ENCODE measurements around the gene NMT1. TPM values are rescaled to one million over a fixed set of nuclear protein-coding genes. Genes with fewer than 3 reads are reported as not detected.
A peak's percentile ranks its signal among the peaks of the same experiment; 100 is the strongest.

The NMT1 gene
- total RNA-seq, 6 experiments from 2014 or later, result 50.8 to 76.7 (median 72.0) TPM

DNA sequence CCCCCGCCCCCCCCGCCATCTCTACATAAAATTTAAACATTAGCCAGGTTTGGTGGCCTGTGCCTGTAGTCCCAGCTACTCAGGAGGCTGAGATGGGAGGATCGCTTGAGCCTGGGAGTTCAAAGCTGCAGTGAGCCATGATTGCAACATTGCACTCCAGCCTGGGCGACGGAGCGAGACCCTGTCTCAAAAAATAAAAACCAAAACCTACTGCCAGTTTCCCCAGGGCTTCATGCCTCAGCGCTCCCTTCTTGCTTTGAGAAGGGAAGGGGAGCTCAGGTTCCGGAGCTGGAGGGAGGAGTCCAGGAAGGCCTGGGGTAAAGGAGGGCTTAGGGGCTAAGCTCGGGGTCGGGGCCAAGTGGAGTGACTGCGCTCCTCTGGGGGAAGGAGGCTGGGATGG is 50.7 kb downstream of the NMT1 start:
- Histone ChIP-seq H3K4me3 (no peak overlapping the region), H3K27me3 (no peaks in the 10 kb centered on the region), H3K4me1 (peaks cover 0 to 4% (median 0%) of the 10 kb centered on the region in 4 donors), H3K36me3 (peaks cover 0 to 14% (median 5%) of the 10 kb centered on the region in 4 donors), H3K27ac (no peak overlapping the region), H3K9me3 (no peaks in the 10 kb centered on the region)
- 90% methylated on average over 3 of the region's 11 CpGs for WGBS (ENCODE audit: insufficient coverage, low coverage, low lambda C conversion rate, missing lambda C conversion rate)
- ATAC-seq (no peak), DNase-seq (no peak)
- TF ChIP-seq POLR2A (IDR thresholded peaks at IDR 0.05) (no peak), CTCF (IDR thresholded peaks at IDR 0.05) (no peak)
- intact Hi-C loops (cut with DNase I), result loop anchor here in 1 of 2 donors (10.0 kb wide), 1 partner anchor 337 kb away; no protein-coding TSS in a partner anchor

DNA sequence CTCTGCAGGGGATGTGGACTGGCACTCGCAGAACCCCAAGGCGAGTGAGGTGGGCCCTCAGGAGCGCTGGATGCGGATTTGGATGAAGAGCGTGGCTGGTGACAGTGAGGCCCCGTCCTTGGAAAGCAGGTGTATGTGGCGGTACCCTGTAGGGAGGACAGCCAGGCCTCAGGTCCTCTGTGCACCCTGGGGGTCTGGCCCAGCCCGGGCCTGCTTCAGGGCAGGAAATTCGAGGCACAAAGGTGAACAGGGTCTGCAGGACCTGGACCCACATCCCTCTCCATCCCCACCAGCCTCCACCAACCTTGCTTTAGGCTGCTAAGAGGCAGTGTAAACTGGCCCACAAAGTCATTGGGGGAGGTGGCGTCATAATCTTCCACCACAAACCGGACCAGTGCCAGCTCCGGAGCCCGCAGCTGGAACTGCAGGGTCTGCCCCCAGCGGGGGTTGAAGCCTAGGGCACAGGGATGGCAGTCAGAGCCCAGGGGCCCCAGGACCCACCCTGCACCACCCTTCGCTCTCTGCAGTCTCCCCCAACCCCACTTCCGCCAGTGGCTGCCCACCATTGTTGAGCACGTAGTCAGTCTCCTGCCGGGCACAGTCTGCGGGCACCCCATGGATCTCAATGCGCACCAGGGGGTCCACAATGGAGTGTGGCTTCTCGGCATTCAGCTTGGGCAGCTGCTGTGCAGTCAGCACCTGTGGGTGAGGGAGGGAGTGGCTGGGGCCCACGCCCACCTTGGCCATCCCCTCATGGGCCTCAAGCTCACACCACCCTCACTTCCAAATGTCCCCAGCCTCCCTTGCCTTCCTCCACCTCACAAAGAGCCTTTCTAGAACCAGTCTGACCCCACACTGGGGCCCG is 51.7 kb downstream of the NMT1 start:
- Histone ChIP-seq H3K9me3 (no peaks in the 10 kb centered on the region), H3K36me3 (peaks cover 0 to 5% (median 0%) of the 10 kb centered on the region in 4 donors), H3K27ac (no peak overlapping the region), H3K4me3 (no peak overlapping the region), H3K27me3 (no peaks in the 10 kb centered on the region), H3K4me1 (peaks cover 0 to 4% (median 0%) of the 10 kb centered on the region in 4 donors)
- DNase-seq, result peak in 1 of 3 donors; percentile 43
- TF ChIP-seq POLR2A (IDR thresholded peaks at IDR 0.05) (no peak), CTCF (IDR thresholded peaks at IDR 0.05) (no peak)
- intact Hi-C loops (cut with DNase I), result loop anchor here in 1 of 2 donors (10.0 kb wide), 1 partner anchor 338 kb away; no protein-coding TSS in a partner anchor
- no peak for ATAC-seq
- WGBS (ENCODE audit: insufficient coverage, low coverage, low lambda C conversion rate, missing lambda C conversion rate), result 90% methylated on average over 2 of the region's 23 CpGs

- Histone ChIP-seq H3K27ac (no peak overlapping the region), H3K27me3 (no peaks in the 10 kb centered on the region), H3K4me1 (peaks cover 0 to 4% (median 0%) of the 10 kb centered on the region in 4 donors), H3K9me3 (no peaks in the 10 kb centered on the region), H3K4me3 (no peak overlapping the region), H3K36me3 (no peaks in the 10 kb centered on the region)
- no peak for TF ChIP-seq POLR2A (IDR thresholded peaks at IDR 0.05)
- no peak for TF ChIP-seq CTCF (IDR thresholded peaks at IDR 0.05)
- ATAC-seq (peak in 1 of 4 donors; percentile 3), DNase-seq (no peak)
- no CpG with 5 or more reads among the region's 9 CpGs for WGBS (ENCODE audit: insufficient coverage, low coverage, low lambda C conversion rate, missing lambda C conversion rate)
- intact Hi-C loops (cut with DNase I), result loop anchor here in 1 of 2 donors (10.0 kb wide), 1 partner anchor 339 kb away; no protein-coding TSS in a partner anchor
Observed at GRCh38 chr17:45113424-45113754, 52.3 kb downstream of the NMT1 start.

GRCh38 chr17:45114117-45114932 is 53.2 kb downstream of the NMT1 start:
- H3K27ac ChIP-seq, result no peak overlapping the region
- intact Hi-C loops (cut with DNase I), result loop anchor here in 1 of 2 donors (10.0 kb wide), 1 partner anchor 340 kb away; no protein-coding TSS in a partner anchor
- ATAC-seq, result no peak
- H3K36me3 ChIP-seq, result no peaks in the 10 kb centered on the region
- TF ChIP-seq CTCF (IDR thresholded peaks at IDR 0.05) (no peak), POLR2A (IDR thresholded peaks at IDR 0.05) (no peak)
- 85% methylated on average over 5 of the region's 19 CpGs for WGBS (ENCODE audit: insufficient coverage, low coverage, low lambda C conversion rate, missing lambda C conversion rate)
- H3K4me1 ChIP-seq, result peaks cover 0 to 4% (median 0%) of the 10 kb centered on the region in 4 donors
- peak in 1 of 3 donors; percentile 44 for DNase-seq
- H3K9me3 ChIP-seq, result no peaks in the 10 kb centered on the region
- H3K4me3 ChIP-seq, result no peak overlapping the region
- H3K27me3 ChIP-seq, result no peaks in the 10 kb centered on the region

All from right lobe of liver (tissue), 6 donors.